Hindlimb muscle (tissue), 1 donor: ENCODE data around the gene TENT5C. TPM values are rescaled to one million over a fixed set of nuclear protein-coding genes. Genes with fewer than 3 reads are reported as not detected.

Experiments
- DNase-seq: peaks from one replicate; pipeline ENCODE4 v3.0.0-alpha.2; 2013
- polyA plus RNA-seq: library from polyadenylated mRNA; unstranded; fragments of 120-200 nt; gene quantifications from one replicate; pipeline ENCODE4 v1.2.1, GENCODE V29; 2013; ENCODE audit not compliant: insufficient read length

Gene TENT5C
- polyA plus RNA-seq, 1 donor, result 2.2 TPM

DNA sequence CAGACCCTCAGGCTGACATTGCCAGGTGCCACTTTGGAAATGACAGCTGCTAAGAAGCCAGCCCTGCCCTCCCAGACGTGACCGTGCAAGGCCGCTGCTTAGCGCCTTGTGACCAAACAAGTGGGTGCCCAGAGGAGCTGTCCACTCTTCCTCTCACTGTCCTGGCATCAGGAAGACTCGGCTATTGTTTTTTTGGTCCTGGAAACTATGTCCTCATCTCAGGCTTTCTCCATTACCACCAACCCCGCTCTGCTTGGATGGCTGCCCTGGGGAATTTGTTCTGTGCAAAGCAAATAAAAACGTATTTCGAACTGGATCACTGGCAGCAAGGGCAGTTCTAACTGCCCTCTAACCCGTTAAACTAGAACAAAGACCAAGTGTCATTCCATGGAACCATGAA lies 13.7 kb upstream of the TENT5C start:
- no peak for DNase-seq

DNA sequence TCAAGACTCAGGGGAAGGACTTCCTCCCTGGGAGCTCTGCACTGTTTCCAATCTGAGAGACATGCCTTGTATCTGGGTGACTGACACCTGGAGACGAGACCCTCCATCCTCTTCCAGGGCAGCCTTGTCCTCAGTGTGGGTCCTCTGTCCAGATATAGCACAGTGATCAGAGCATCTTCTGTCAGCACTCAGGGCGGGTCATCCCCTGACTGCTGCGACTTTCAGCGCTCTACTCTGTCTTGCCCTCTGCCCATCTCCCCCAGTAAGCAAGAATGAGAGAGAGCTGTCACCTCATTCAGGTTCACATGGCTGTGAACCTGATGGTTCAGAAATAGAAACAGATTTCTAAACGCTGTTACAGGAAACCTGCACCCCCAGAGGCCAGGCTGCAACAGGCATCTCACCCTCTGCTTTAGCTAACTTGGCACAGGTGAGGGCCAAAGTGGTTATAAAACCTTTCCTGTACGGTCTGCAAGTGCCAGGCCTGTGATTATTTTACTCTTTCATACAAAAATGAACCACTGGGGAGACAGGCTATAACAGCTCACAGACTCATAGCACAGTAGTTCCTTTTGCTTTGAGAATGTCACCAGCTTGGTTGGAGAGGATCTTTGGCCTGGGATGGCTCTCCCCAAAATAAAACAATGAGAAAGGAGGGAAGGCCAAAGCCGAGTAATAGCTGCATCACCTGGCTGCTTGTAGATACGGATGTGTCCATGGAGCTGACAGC lies 11.4 kb upstream of the TENT5C start:
- DNase-seq, result no peak

DNA sequence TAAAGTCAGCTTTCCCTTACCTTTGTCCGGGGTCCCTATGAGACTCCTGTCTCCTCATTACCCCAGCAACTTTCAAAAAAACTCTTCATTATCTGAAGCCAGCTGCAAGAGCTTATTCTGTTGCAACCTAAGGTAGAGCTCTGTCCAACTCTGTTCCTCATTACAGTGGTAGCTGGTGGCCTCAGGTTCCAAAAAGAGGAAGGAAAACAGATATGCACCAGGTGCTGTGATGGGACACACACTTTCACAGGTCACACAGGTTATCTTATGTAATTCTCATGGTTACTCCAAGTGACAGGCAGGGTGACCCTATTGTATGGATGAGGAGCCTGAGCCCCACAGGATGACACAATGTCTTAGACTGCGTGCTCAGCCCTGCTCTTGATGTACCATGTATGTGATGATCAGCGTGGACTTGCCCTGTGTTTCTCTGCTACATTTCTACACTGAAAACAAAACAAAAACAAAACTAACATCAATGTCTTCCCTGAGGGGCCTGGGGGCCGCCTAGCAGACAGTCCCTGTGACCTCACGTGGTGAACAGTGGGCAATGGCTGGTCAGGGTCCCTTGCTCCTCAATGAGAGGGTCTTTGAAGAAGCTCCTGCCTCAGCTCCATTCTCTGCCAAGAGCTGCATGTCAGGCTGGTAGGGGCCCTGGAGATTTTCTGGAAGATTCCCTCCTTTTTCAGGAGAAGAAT lies 9.7 kb upstream of the TENT5C start:
- DNase-seq, result no peak

DNA sequence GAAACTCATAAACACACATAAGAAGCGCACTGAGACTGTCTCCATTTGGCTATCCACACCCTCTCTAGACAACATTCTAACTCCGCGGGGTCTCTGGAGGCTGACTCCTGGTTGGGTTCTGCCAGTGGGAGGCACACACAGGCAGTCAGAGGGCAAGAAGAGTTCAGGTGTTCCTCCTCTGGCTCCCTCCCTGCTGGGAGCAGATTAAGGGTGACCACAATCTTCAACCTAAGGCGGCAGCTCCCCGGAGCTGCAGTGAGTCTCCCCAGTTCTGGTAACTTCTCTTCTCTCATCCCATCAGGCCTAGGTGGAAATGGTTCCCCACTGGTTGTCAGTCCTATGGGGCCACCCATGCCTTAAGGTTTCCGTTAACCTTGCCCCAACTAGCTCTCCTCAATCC lies 7.4 kb upstream of the TENT5C start:
- DNase-seq, result no peak

DNA sequence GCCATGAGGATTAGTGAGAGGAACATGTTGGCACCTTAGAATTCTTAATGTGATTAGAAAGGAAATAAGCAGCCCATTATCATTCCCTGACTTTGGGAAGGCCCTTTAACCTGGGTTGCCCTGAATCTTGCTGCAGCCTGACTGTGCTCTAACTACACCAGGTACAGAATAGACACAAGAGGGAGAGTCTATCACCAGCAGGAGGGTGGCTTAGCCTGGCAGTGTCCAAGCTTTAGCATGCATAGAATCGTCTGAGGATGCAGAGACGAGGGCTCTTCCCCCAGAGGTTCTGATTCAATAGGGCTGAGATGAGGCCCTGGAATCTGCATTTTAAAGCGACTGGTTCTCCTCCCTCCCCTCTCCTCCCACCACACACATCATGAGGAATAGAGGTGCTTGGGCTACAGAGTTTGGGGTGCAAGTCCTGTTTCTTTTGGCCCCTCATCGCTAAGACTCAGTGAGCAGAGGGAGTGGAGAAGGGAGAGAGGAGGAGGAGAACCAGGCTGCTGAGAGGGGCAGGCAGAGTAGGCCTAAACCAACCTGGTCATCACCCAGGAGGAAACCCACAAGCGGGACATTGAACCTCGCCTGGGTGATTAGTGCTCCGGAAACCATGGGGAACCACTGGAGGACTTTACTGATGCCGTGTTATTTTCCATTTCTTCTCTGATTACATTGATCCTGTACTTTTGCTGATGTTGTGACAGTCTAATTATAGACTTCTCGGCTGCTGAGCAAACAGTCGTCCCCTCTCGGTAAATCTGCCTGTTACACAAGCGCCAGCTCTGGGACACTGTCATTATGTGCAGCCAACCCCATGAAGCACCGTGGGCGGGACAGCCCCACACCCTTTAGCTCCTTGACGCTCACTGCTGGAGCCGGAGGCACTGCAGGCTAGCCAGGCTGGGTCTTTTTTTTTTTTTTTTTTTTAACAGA lies 6.3 kb upstream of the TENT5C start:
- DNase-seq, result no peak

DNA sequence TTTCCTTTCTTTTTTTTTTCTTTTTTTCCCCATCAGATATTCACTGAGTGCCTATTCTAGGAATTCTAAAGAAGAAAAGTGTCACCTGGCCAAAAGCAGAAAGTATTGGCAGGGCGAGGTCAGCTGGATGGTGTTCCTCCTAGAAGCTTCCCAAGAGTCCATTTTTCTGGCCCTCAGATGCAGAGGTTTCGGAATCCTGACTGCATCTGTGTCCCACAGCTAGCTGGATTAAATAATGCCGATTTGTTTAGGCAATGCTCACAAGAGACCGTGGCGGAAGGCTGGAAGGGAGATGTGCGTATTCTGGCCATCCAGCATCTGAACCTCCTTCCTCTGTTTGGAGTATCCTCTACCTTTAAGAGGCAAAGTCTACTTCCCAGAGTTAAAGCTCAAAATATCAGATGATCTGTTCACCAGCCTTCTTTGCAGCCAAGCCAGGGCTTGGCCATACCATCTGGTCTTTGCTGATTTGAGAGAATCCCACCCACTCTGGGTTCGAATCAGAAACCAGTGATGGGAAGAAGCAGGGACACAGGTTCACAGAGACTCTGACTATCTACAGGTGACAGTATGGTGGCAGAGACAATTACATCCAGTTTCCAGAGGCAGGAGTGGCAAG lies 5.4 kb upstream of the TENT5C start:
- DNase-seq, result no peak

DNA sequence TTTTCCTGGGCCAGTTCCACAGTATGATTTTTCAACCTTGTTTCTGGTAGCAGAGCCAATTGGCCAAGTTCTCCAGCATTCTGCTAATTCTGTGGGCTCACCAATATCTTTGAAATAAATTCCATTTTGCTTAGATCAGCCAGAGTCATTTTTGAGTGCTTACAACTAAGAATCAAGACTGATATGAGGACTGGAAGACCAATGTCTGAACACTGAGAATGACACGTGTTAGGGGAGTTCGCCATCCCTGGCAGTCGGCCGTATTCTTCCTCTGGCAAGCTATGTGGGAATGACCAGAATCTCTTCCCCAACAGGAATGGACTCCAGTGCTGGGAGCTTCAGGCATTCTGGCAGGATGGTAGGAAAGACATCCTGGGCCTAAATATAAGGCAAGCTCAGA lies 4.9 kb upstream of the TENT5C start:
- DNase-seq, result no peak

DNA sequence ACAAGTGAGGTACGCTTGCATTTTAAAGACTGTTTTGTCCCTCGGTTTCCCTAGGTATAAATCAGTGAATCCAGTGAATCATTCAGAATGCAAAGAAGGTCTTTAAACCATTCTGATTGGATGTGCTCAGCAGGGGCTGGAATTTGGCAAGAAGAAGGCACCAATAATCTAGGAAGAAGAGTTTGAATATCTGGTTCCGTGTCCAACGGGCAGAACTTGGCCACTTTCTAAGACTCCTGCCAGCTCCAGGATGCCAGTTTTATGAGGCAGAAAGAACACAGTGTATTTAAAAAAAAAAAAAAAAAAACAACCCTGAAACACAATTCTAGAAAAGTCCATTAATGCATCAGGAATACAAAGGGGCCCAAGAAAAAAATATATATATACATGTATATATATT lies 3.0 kb upstream of the TENT5C start:
- DNase-seq, result no peak

DNA sequence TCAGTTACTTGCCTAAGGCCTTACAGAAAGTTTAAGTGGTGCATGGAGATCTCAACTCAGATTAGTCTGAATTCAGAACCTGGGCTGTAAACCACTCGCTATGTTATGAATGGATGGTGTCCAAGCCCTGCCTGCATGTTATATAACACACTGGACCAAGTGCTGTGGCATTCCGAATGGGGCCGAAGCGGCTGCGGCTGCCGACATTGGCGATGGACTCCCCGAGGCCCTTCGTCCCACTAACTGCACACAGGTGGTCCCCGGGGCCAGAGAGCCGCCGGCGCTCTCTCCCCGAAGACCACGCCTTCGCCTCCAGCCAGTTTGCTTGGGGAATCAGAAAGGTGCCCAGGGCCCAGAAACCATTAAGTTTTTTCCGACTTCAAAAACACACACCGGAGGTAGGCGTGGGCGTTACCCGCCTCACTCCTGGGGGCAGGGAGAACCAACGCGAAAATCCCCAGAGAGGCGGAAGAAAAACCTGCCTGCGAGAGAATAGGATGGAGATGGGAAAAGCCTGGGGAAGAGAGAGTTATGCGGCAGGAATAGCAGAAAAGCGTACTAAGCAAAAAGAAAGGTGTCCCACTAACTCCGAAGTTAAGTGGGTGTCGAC lies 579 bp upstream of the TENT5C start:
- peak; percentile 23 for DNase-seq

DNA sequence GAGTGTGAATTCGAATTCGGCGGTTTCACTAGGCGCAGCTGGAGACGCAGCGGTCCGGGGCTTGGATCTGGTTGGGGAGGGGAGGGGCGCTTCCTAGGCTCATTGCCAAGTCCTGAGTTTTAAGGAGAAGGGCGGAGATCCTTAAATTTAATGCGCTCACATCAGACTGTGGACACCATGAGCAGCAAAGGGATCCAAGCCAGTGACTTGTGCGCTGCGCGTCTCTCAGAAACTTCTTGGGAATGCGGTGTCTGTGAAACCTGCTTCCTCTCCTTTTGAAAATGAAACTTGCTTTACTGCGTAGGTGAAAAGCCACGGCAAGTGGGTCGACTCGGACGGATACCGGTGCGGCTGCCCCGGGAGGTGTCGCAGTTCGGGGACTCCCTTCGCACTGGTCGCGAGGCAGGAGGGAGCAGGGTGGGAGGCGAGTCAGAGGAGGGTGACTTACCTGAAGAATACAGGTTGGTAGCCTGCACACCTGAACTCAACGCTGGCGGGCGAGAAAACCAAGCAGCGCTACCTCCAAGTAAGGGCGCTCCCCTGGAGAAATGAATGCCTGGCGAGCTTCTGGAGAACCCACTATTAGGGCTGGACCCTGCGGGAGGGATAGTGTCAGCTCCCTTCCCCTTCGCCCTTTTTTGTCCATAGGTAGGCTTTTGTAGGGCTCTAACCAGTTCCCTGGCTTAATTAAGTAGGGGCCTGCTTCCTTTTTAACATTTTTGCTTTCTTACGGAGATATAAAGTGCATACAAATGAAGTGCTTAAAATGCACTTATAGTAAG lies 992 bp downstream of the TENT5C start:
- DNase-seq, result peak; percentile 57

DNA sequence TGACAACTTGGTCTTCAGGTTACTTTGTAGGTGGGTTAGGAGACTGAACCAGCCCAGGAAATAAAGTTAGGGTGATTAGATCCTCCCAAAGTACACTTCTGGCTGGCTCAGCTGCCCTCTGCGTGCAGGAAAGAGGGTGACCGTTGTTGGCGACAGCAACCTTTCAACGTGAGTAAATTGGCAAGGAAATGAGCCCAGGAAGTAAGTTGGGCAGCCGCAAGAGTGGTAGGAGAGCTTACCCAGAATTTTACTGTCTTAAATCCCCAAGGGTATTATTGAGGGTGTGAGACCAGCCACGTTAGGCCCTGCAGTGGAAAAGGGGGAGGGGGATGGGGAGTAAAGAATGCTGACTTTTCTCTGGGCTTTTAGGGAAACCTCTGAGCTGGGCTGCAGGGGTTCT lies 1.6 kb downstream of the TENT5C start:
- no peak for DNase-seq

DNA sequence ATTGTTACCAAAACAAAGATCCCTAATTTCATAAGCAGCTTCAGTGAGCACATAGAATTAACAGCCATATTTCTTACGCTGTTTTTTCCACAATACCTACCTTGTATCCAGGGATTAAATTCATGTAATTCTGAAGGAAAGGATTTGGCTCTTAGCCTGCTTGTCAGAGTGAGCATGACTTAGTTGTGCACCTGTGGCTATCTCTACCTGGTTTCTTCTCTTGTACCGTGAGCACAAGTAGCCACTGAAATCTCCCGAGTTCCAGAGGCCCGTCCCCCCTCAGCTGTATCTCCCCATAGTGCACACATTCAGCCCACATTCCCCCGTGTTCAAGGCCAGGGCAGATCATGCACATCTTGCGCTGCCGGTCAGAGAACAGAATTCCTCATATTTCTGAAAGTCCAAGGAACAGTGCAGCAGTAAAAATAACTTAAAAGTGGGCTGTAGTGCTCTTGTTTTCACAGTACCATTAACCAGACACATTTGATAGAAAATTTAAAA lies 2.3 kb downstream of the TENT5C start:
- DNase-seq, result no peak

DNA sequence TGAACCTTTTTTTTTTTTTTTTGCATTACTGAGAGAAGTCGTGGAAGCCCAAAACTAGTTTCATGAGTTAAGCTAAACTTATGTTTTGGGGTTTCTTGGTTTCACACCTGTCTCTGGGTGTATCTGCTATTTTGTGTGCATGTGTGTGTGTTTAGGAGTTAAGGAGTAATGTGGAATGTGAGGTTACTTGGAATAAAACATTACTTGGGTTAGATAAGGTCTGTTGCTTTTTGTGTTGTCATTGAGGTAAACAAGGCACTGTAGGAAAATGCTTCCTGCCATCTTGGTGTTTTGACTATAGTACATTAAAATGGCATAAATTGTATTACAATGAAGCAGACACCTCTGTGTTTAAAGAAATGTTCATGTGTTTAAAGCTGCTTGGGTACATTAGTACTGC lies 2.9 kb downstream of the TENT5C start:
- DNase-seq, result no peak

DNA sequence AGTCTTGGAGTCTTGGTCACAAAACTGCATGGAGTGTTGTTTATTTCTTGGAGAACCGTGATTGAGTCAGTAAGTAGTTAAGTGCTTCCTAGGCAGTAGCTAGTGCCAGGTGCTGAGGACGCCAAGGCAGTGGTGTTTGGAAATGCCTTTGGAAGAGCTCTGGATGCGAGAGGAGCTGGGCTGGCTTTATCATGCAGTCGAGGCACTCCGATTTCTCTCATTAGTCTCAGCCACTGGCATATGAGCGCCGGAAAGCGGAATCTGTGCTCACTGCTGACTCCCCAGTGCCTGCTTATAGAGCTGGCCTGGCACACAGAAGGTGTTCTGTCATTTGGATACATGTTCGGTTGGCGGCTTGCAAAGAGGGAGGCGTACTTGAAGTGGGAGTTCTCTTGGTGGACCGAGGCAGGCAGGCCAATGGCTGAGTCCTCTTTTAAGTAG lies 3.6 kb downstream of the TENT5C start:
- no peak for DNase-seq

DNA sequence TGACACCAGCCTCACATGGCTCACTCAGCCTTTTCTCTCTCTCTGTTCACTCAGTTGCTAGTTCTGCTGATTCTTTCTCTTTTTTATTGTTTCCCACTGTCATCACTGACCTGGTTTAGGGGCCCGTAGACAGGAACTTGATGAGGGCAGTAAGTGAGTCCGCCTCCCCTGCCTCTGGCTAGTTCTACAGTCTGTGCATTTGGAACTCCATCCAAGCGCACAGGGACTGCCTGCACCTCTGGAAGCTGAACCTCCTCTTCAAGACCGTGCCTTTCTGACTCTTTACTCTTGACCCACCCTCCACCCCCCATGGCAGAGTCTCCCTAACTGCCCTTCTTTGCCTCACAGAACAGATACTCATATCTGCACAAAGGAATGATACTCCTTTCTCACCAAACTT lies 4.2 kb downstream of the TENT5C start:
- no peak for DNase-seq

DNA sequence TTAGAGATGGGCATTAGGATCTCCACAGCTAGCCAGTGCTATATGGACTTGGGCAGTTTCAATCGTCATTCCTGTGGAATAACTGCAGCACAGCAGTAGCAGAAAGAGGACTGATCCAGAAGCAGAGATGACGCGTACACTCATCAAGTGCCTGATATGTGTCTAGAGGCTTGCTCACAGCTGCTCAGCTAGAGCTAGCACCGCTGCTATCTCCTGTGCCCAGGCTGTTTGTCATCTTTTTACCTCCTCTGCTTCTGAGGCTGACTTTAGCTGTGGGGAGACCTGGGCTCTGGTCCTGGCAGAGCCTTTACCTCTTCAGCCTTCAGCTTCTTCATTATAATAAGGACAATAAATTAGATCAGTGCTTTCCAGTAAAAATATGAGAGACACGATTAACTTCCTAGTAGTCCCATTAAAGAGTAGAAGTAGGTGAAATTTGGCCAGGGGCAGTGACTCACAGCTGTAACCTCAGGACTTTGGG lies 5.3 kb downstream of the TENT5C start:
- DNase-seq, result no peak

DNA sequence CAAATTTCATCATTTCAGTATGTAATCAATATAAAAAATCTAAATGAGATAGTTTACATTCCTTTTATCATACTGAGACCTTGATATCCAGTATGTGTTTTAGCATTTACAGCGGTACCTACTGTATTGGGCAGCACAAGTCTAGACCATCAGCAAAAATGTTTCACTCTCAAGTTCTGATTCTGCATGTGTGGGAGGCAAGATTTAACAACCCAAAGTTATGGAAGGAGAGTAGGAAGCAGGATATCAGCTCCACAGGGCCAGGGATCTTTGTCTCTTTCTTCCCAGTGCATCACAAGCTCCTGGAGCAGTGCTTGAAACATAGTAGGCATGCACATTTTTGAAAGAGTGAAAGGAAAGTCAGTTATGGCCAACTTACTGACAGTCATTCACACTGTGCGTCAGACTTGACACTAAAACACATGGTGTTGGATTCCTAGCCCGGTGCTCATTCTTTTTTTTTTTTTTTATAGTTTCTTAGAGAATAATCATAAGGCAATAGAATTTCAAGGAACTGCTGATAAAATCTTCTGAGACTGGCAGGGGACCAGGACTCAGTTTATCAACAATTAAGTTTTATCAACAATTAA lies 6.1 kb downstream of the TENT5C start:
- DNase-seq, result no peak

DNA sequence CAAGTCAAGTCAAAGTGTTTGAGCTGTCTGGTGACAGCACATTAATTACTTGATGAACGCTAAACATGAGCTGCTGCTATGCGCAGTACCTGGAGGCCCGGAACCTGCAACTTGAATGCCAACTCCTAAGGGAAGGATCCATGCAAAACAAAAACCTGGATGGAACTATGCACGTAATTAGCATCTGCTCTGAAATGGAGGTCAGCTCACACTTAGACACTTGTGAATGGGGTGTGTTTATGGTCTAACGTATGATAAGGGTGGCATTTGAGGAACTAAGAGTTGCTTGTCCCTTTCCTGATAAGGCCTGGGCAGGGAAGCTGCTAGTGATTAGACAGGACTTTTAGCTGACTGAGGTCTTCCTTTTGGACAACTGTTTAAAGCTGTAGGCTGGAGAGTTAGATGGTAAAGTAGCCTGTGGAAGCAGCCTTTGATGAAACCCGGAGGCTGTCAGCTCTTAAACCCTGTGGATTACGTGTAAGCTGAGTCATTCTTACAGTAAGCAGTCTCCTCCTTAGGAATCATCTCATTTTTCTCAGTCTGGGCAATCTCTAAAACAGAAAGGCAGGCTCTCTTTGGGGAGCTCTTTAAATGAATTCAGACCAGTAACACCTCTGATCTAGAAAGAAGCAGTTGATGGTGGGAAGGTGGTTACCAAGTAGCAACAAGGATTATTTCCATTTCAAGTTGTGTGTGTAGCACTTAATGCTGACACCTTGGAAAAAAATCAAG lies 6.8 kb downstream of the TENT5C start:
- DNase-seq, result no peak

DNA sequence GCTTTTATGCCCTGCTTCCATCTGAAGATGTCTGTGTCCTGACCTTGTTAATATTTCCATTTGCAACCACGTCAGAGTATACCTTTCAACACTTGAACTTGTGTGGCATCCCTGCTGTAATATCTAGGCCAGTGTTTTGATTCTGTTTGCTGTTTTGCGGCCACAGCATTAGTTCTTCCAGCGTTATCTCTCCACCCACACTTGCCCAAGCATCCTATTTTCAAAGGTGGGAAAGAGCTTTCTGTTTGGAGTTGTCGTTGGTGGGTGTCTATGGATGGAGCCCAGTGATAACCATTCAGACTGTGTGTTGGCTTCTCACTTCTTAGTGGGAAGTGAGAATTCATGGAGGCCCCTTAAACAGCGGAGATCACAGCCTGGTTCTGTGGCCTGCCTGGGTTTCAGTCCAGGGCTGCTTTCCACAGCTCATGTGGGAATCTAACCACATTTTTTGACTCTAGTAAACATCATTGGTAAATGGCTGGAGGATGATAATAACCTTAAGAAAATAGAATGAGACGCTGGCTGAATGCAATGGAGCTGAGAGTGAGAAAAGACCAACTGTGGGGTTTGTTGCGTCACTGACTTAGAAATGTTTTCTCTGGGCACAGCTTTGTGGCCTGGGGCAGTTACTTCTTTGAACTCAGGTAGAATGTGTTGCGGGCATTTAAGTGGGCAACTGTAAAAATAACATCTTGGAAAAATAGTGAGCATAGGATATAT lies 7.6 kb downstream of the TENT5C start:
- no peak for DNase-seq
